Kidney (tissue), 14 donors: Measurements from ENCODE around the gene KCTD12. TPM values are rescaled to one million over a fixed set of nuclear protein-coding genes. Genes with fewer than 3 reads are reported as not detected.

ENCODE experiments used
- DNase-seq, 5 donors: peaks; one replicate each; pipeline ENCODE4 v3.0.0-alpha.2; 2013 to 2020
- FAIRE-seq: peaks from 2 replicates; lab custom pipeline; 2012; peaks lifted over from hg19 to GRCh38; lab: Jason Lieb, UNC
- H3K27ac ChIP-seq, 2 donors: one replicate each; pipeline ENCODE4 v1.7.0; 2013; ENCODE audit warnings: low read depth in 2 of 2, low read length in 2 of 2, inconsistent platforms in 1 of 2
- H3K27me3 ChIP-seq: one replicate; pipeline ENCODE4 v1.7.1; 2013; ENCODE audit warnings: low read length, inconsistent platforms; ENCODE audit not compliant: control insufficient read depth, insufficient read depth
- H3K36me3 ChIP-seq, 3 donors: one replicate each; pipeline versions ENCODE4 v1.7.0 to v1.7.1; 2013; ENCODE audit warnings: low read length in 3 of 3, control low read depth in 1 of 3, inconsistent platforms in 1 of 3; ENCODE audit not compliant: insufficient read depth in 3 of 3, control insufficient read depth in 2 of 3
- H3K4me1 ChIP-seq, 3 donors: one replicate each; pipeline versions ENCODE4 v1.7.0 to v1.7.1; 2013; ENCODE audit warnings: low read length in 3 of 3, inconsistent platforms in 1 of 3, low read depth in 1 of 3; ENCODE audit not compliant: control insufficient read depth in 2 of 3, insufficient read depth in 2 of 3
- H3K4me3 ChIP-seq, 3 donors: one replicate each; pipeline versions ENCODE4 v1.7.0 to v1.8.1; 2013; ENCODE audit warnings: low read length in 3 of 3, control low read depth in 1 of 3, inconsistent platforms in 1 of 3
- H3K9ac ChIP-seq, 3 donors: one replicate each; pipeline versions ENCODE4 v1.7.0 to v1.7.1; 2013; ENCODE audit warnings: low read length in 3 of 3, control low read depth in 1 of 3, inconsistent platforms in 1 of 3
- H3K9me3 ChIP-seq, 3 donors: one replicate each; pipeline versions ENCODE4 v1.7.0 to v1.7.1; 2013; ENCODE audit warnings: low read length in 3 of 3, control low read depth in 1 of 3, inconsistent platforms in 1 of 3; ENCODE audit not compliant: control insufficient read depth in 2 of 3, insufficient read depth in 1 of 3
- intact Hi-C: fragments of 100-400 bp; cut with DNase I; formaldehyde crosslinking; loops from one replicate; pipeline ENCODE4 v1.11.1; 2022
- polyA plus RNA-seq: library from polyadenylated mRNA; stranded (reverse); fragments of 350-450 nt; fragmentation: Illumina TruSeq; extraction: RNeasy Lipid Tissue Mini Kit (QIAGEN cat#74804); gene quantifications from one replicate; pipeline ENCODE4 v1.2.3, GENCODE V29; 2014; ENCODE audit warnings: low read depth, low replicate concordance; ENCODE audit not compliant: insufficient read depth
- total RNA-seq: library from RNA; stranded (reverse); fragmentation: NEBNext Ultra II Directional; extraction: Animal tissue kit (Norgen Biotek cat#: 25700); gene quantifications from one replicate; pipeline ENCODE4 v1.2.1, GENCODE V29; 2021
- TF ChIP-seq, protein P1 (sequence below): IDR thresholded peaks from 3 replicates; pipeline ENCODE4 v1.5.1; 2012; ENCODE audit warnings: mild to moderate bottlenecking, moderate library complexity, borderline replicate concordance; ENCODE audit not compliant: insufficient read depth; ENCODE audit errors: extremely low read depth
- donor health status: control.
- donor health status: control.
- donor health status: control.
- donor health status: control.
- donor health status: control.
- donor health status: DM: yes; HTN: yes; CAD: no.
- donor health status: Normal renal cell carcinoma (clear cell type).

KCTD12 gene
- total and polyA plus RNA-seq, 2 donors from 2014 or later, result 18.0 to 132 TPM

DNA sequence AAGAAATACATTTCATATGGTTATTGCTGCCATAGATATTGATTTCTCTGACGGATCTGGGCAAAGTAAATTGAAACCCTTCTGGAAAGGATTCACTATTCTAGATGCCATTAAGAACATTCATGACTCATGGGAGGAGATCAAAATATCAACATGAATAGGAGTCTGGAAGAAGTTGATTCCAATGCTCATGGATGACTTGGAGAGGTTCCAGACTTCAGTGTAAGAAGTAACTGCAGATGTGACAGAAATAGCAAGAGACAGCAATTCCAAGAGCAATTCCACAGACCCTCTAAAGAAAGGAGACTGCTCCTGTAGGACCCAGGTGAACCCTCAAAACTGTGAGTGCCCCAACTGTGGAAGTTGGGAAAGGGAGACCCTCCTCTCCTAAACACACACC lies 30.9 kb upstream of the KCTD12 start:
- Histone ChIP-seq H3K9me3 (no peaks in the 10 kb centered on the region), H3K36me3 (no peaks in the 10 kb centered on the region), H3K9ac (no peak overlapping the region), H3K27me3 (no peaks in the 10 kb centered on the region), H3K4me3 (no peak overlapping the region), H3K4me1 (no peaks in the 10 kb centered on the region), H3K27ac (no peak overlapping the region)
- intact Hi-C loops, result no loop called here
- TF ChIP-seq, protein P1, sequence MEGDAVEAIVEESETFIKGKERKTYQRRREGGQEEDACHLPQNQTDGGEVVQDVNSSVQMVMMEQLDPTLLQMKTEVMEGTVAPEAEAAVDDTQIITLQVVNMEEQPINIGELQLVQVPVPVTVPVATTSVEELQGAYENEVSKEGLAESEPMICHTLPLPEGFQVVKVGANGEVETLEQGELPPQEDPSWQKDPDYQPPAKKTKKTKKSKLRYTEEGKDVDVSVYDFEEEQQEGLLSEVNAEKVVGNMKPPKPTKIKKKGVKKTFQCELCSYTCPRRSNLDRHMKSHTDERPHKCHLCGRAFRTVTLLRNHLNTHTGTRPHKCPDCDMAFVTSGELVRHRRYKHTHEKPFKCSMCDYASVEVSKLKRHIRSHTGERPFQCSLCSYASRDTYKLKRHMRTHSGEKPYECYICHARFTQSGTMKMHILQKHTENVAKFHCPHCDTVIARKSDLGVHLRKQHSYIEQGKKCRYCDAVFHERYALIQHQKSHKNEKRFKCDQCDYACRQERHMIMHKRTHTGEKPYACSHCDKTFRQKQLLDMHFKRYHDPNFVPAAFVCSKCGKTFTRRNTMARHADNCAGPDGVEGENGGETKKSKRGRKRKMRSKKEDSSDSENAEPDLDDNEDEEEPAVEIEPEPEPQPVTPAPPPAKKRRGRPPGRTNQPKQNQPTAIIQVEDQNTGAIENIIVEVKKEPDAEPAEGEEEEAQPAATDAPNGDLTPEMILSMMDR, result no peak
- DNase-seq, result no peak
- no peak for FAIRE-seq

DNA sequence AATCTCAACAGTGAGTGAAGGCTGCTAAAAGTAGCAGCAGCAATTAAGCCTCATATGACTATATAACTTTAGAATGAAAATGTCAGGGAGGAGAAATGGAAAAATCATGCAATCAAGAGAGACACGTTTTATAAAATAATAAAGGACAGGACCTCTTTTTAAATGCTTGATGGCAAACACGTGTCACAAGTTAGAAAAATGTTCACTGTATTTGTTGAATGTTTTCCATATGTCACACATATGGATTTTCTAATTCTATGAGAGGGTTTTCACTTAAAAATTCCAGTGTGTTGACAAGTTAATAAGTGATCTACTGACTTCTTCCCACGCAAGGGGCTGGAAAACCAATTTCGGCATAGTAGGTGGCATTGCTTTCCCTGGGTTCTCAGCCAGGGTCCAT lies 27.7 kb upstream of the KCTD12 start:
- Histone ChIP-seq H3K36me3 (no peaks in the 10 kb centered on the region), H3K4me3 (no peak overlapping the region), H3K27ac (no peak overlapping the region), H3K27me3 (no peaks in the 10 kb centered on the region), H3K9me3 (no peaks in the 10 kb centered on the region), H3K9ac (no peak overlapping the region), H3K4me1 (no peaks in the 10 kb centered on the region)
- no peak for FAIRE-seq
- DNase-seq, result no peak
- intact Hi-C loops, result no loop called here
- TF ChIP-seq, protein P1, result no peak

DNA sequence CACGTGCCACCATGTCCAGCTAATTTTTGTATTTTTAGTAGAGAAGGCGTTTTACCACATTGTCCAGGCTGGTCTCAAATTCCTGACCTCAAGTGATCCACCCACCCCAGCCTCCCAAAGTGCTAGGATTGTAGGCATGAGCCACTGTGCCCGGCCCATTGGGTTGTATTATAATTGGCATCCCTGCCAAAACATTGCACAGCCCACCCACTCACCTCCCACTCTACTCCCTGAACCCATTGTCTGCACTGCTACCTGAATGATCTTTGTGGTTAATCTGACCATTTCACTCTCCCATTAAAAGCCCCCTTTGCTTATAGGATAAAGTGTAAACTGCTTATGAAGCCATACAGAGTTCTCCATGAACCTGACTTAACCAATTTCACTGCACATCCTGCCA lies 26.3 kb upstream of the KCTD12 start:
- H3K9me3 ChIP-seq, result no peaks in the 10 kb centered on the region
- no peak overlapping the region for H3K9ac ChIP-seq
- no peak overlapping the region for H3K4me3 ChIP-seq
- no peak overlapping the region for H3K27ac ChIP-seq
- H3K27me3 ChIP-seq, result no peaks in the 10 kb centered on the region
- H3K36me3 ChIP-seq, result no peaks in the 10 kb centered on the region
- intact Hi-C loops, result no loop called here
- DNase-seq (no peak), FAIRE-seq (no peak)
- H3K4me1 ChIP-seq, result no peaks in the 10 kb centered on the region
- TF ChIP-seq, protein P1, result no peak

DNA sequence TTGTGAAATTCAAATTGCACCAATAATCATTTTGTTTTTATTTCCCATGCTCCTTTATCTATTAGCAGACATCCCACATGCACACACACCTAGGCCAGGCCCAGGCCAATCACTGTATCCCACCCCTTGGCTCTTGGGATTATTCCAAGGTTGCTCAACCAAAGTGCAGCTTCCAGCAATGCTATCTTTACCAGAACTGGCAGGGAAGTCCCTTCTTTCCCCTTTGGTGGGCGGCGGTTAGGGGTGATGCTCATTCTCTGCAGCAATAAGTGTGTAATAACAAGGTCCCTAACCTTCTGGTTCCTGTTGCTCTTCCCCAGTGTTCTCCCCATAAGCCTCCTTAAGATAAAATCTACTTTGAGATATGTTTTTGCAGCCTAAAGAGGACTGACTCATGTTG lies 18.3 kb upstream of the KCTD12 start:
- no peaks in the 10 kb centered on the region for H3K4me1 ChIP-seq
- no peak for FAIRE-seq
- no peak for DNase-seq
- no peaks in the 10 kb centered on the region for H3K27me3 ChIP-seq
- H3K27ac ChIP-seq, result no peak overlapping the region
- intact Hi-C loops, result loop anchor here (10.0 kb wide), 2 partner anchors 240 to 430 kb away; no protein-coding TSS in a partner anchor
- TF ChIP-seq, protein P1, result no peak
- H3K9me3 ChIP-seq, result no peaks in the 10 kb centered on the region
- H3K36me3 ChIP-seq, result no peaks in the 10 kb centered on the region
- H3K4me3 ChIP-seq, result no peak overlapping the region
- H3K9ac ChIP-seq, result no peak overlapping the region
